GM12892 (cell line): ENCODE results near the gene ZBTB20.

Experiments used
- DNase-seq: peaks from one replicate; pipeline ENCODE4 v3.0.0; 2011; ENCODE audit not compliant: insufficient read length
- FAIRE-seq: peaks from 2 replicates; lab custom pipeline; 2011; peaks lifted over from hg19 to GRCh38; lab: Jason Lieb, UNC
- POLR2A ChIP-seq: IDR thresholded peaks from 2 replicates; pipeline ENCODE4 v1.6.1; 2011; ENCODE audit warnings: low read depth, low read length, control low read depth
- POLR2AphosphoS5 ChIP-seq: IDR thresholded peaks from 2 replicates; pipeline ENCODE4 v1.6.1; 2011; ENCODE audit warnings: low read depth, low read length, control low read depth
- TAF1 ChIP-seq: IDR thresholded peaks from 2 replicates; pipeline ENCODE4 v1.6.1; 2011; ENCODE audit warnings: low read depth, mild to moderate bottlenecking, control low read depth, low read length, borderline replicate concordance

The ZBTB20 gene

GRCh38 chr3:115099986-115100571 lies 47.0 kb downstream of the ZBTB20 start:
- DNase-seq (no peak), FAIRE-seq (peak; percentile 70)
- TF ChIP-seq POLR2AphosphoS5 = no peak
- TF ChIP-seq POLR2A = no peak
- no peak for TF ChIP-seq TAF1

GRCh38 chr3:115099134-115099985 lies 47.7 kb downstream of the ZBTB20 start:
- peak; percentile 17 for FAIRE-seq
- no peak for TF ChIP-seq POLR2A
- TF ChIP-seq POLR2AphosphoS5 = no peak
- TF ChIP-seq TAF1 = no peak
- no peak for DNase-seq

GRCh38 chr3:115098354-115099073 lies 48.6 kb downstream of the ZBTB20 start:
- no peak for DNase-seq
- no peak for FAIRE-seq
- TF ChIP-seq POLR2A (no peak), POLR2AphosphoS5 (no peak), TAF1 (no peak)

- no peak for TF ChIP-seq TAF1
- TF ChIP-seq POLR2A = no peak
- no peak for TF ChIP-seq POLR2AphosphoS5
- DNase-seq = no peak
- no peak for FAIRE-seq
Measured at GRCh38 chr3:115095236-115095635, 51.9 kb downstream of the ZBTB20 start.

GRCh38 chr3:115092220-115092791 lies 54.8 kb downstream of the ZBTB20 start:
- DNase-seq = no peak
- no peak for TF ChIP-seq POLR2AphosphoS5
- TF ChIP-seq TAF1 = no peak
- no peak for TF ChIP-seq POLR2A
- FAIRE-seq = peak; percentile 76

- FAIRE-seq = no peak
- no peak for TF ChIP-seq POLR2A
- no peak for TF ChIP-seq POLR2AphosphoS5
- TF ChIP-seq TAF1 = no peak
- DNase-seq = no peak
Measured at GRCh38 chr3:115090712-115091111, 56.4 kb downstream of the ZBTB20 start.

- TF ChIP-seq TAF1 (no peak), POLR2AphosphoS5 (no peak), POLR2A (no peak)
- FAIRE-seq (no peak), DNase-seq (no peak)
Measured at GRCh38 chr3:115089481-115089880, 57.6 kb downstream of the ZBTB20 start.

GRCh38 chr3:115087512-115087911 lies 59.6 kb downstream of the ZBTB20 start:
- DNase-seq (no peak), FAIRE-seq (no peak)

GRCh38 chr3:115086344-115086743 lies 60.7 kb downstream of the ZBTB20 start:
- TF ChIP-seq POLR2A = no peak
- TF ChIP-seq POLR2AphosphoS5 = no peak
- TF ChIP-seq TAF1 = no peak

More at GRCh38 chr3:115087512-115087911, 59.6 kb downstream of the ZBTB20 start:
- TF ChIP-seq TAF1 = no peak
- TF ChIP-seq POLR2AphosphoS5 = no peak
- TF ChIP-seq POLR2A = no peak

GRCh38 chr3:115085197-115085865 lies 61.8 kb downstream of the ZBTB20 start:
- TF ChIP-seq POLR2A = no peak
- no peak for TF ChIP-seq POLR2AphosphoS5
- TF ChIP-seq TAF1 = no peak
- DNase-seq (no peak), FAIRE-seq (no peak)

More at GRCh38 chr3:115086344-115086743, 60.7 kb downstream of the ZBTB20 start:
- no peak for FAIRE-seq
- DNase-seq = no peak

GRCh38 chr3:115084686-115085085 lies 62.4 kb downstream of the ZBTB20 start:
- no peak for FAIRE-seq
- no peak for TF ChIP-seq POLR2AphosphoS5
- no peak for TF ChIP-seq TAF1
- TF ChIP-seq POLR2A = no peak

GRCh38 chr3:115082260-115082659 lies 64.8 kb downstream of the ZBTB20 start:
- DNase-seq = no peak

More at GRCh38 chr3:115084686-115085085, 62.4 kb downstream of the ZBTB20 start:
- no peak for DNase-seq

More at GRCh38 chr3:115082260-115082659, 64.8 kb downstream of the ZBTB20 start:
- FAIRE-seq = no peak
- TF ChIP-seq TAF1 (no peak), POLR2AphosphoS5 (no peak), POLR2A (no peak)
